ENCODE measurements around the gene PRM3. TPM values are rescaled to one million over a fixed set of nuclear protein-coding genes. Genes with fewer than 3 reads are reported as not detected.

Gene PRM3
- total and polyA plus RNA-seq, 2 experiments from 2014 or later, result not detected

DNA sequence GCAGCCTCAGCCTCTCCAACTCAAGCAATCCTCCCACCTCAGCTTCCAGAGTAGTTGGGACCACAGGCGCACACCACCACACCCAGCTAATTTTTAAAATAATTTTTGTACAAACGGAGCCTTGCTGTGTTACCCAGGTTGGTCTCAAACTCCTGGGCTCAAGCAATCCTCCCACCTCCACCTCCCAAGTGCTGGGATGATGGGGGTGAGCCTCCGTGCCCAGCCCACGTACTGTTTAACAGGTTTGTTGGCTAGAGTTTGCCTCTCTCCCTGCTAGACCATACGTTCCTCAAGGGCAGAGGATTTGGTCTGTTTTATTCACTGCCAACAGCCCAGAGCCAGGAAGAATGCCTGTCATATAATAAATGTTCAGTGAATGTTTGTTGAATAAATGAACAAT lies 44.0 kb downstream of the PRM3 start:
- H4K20me1 ChIP-seq (ENCODE audit: insufficient read depth), result no peaks in the 10 kb centered on the region
- peaks cover 3% of the 10 kb centered on the region; the same call in 1 of the 2 replicates for H3K4me1 ChIP-seq (ENCODE audit: insufficient read depth)

GRCh38 chr16:11225677-11226549 lies 47.5 kb downstream of the PRM3 start:
- TF ChIP-seq EZH2 (IDR thresholded peaks at IDR 0.05; ENCODE audit: insufficient read depth, poor library complexity, severe bottlenecking) (no peak), EZH2phosphoT487 (IDR thresholded peaks at IDR 0.05; ENCODE audit: insufficient read depth, low read depth) (no peak)
- Histone ChIP-seq H3K9ac (no peak overlapping the region), H3K4me1 (ENCODE audit: insufficient read depth) (no peaks in the 10 kb centered on the region), H2AFZ (no peak overlapping the region), H3K36me3 (ENCODE audit: low read depth) (no peaks in the 10 kb centered on the region), H4K20me1 (ENCODE audit: insufficient read depth) (no peaks in the 10 kb centered on the region), H3K27me3 (replicated peaks; ENCODE audit: insufficient read depth) (no peaks in the 10 kb centered on the region), H3F3A (ENCODE audit: insufficient read depth) (no peaks in the 10 kb centered on the region), H3K27ac (no peak overlapping the region), H3K9me3 (ENCODE audit: low read depth) (no peaks in the 10 kb centered on the region), H3K9me2 (ENCODE audit: insufficient read depth) (no peaks in the 10 kb centered on the region), H3K4me2 (ENCODE audit: unreplicated experiment) (no peak overlapping the region), H3K79me2 (ENCODE audit: insufficient read depth) (no peaks in the 10 kb centered on the region), H3K4me3 (no peak overlapping the region)
- 82 to 89% methylated on average over 15 to 18 of the region's 18 CpGs for WGBS, 2 experiments (ENCODE audit: low coverage in 1 of 2, low lambda C conversion rate in 2 of 2, missing lambda C conversion rate in 2 of 2)
- DNase-seq, result no peak
- in situ Hi-C loops (cut with MboI), result no loop called here

More for the DNA sequence above, 44.0 kb downstream of the PRM3 start:
- no peaks in the 10 kb centered on the region for H3K79me2 ChIP-seq (ENCODE audit: insufficient read depth)
- no peak overlapping the region for H3K9ac ChIP-seq
- in situ Hi-C loops (cut with MboI), result no loop called here
- no peak overlapping the region for H3K27ac ChIP-seq
- DNase-seq, result no peak
- no peaks in the 10 kb centered on the region for H3K27me3 ChIP-seq (replicated peaks; ENCODE audit: insufficient read depth)
- no peak overlapping the region for H3K4me2 ChIP-seq (ENCODE audit: unreplicated experiment)
- H3F3A ChIP-seq (ENCODE audit: insufficient read depth), result no peaks in the 10 kb centered on the region
- no peaks in the 10 kb centered on the region for H3K9me3 ChIP-seq (ENCODE audit: low read depth)
- H3K36me3 ChIP-seq (ENCODE audit: low read depth), result no peaks in the 10 kb centered on the region
- no peak overlapping the region for H2AFZ ChIP-seq
- H3K4me3 ChIP-seq, result no peak overlapping the region
- TF ChIP-seq EZH2phosphoT487 (IDR thresholded peaks at IDR 0.05; ENCODE audit: insufficient read depth, low read depth) (no peak), EZH2 (IDR thresholded peaks at IDR 0.05; ENCODE audit: insufficient read depth, poor library complexity, severe bottlenecking) (no peak)
- H3K9me2 ChIP-seq (ENCODE audit: insufficient read depth), result no peaks in the 10 kb centered on the region
- WGBS, 2 experiments (ENCODE audit: low coverage in 1 of 2, low lambda C conversion rate in 2 of 2, missing lambda C conversion rate in 2 of 2), result 81 to 83% methylated on average over 5 of the region's 5 CpGs

GRCh38 chr16:11224894-11225676 lies 48.3 kb downstream of the PRM3 start:
- Histone ChIP-seq H3K27ac (no peak overlapping the region), H4K20me1 (ENCODE audit: insufficient read depth) (no peaks in the 10 kb centered on the region), H3K9me3 (ENCODE audit: low read depth) (no peaks in the 10 kb centered on the region), H3K36me3 (ENCODE audit: low read depth) (no peaks in the 10 kb centered on the region), H3K4me2 (ENCODE audit: unreplicated experiment) (no peak overlapping the region), H3K27me3 (replicated peaks; ENCODE audit: insufficient read depth) (no peaks in the 10 kb centered on the region), H2AFZ (no peak overlapping the region), H3K4me3 (no peak overlapping the region), H3F3A (ENCODE audit: insufficient read depth) (no peaks in the 10 kb centered on the region), H3K9ac (no peak overlapping the region), H3K79me2 (ENCODE audit: insufficient read depth) (no peaks in the 10 kb centered on the region), H3K4me1 (ENCODE audit: insufficient read depth) (no peaks in the 10 kb centered on the region), H3K9me2 (ENCODE audit: insufficient read depth) (no peaks in the 10 kb centered on the region)
- in situ Hi-C loops (cut with MboI), result no loop called here
- TF ChIP-seq EZH2 (IDR thresholded peaks at IDR 0.05; ENCODE audit: insufficient read depth, poor library complexity, severe bottlenecking) (no peak), EZH2phosphoT487 (IDR thresholded peaks at IDR 0.05; ENCODE audit: insufficient read depth, low read depth) (no peak)
- no peak for DNase-seq
- WGBS, 2 experiments (ENCODE audit: low coverage in 1 of 2, low lambda C conversion rate in 2 of 2, missing lambda C conversion rate in 2 of 2), result 55 to 61% methylated on average over 18 to 21 of the region's 21 CpGs

GRCh38 chr16:11224096-11224893 lies 49.1 kb downstream of the PRM3 start:
- H2AFZ ChIP-seq, result no peak overlapping the region
- H3K4me1 ChIP-seq (ENCODE audit: insufficient read depth), result no peaks in the 10 kb centered on the region
- H3K79me2 ChIP-seq (ENCODE audit: insufficient read depth), result no peaks in the 10 kb centered on the region
- no peaks in the 10 kb centered on the region for H3K36me3 ChIP-seq (ENCODE audit: low read depth)
- H3K4me2 ChIP-seq (ENCODE audit: unreplicated experiment), result no peak overlapping the region
- 74 to 77% methylated on average over 18 to 24 of the region's 24 CpGs for WGBS, 2 experiments (ENCODE audit: low coverage in 1 of 2, low lambda C conversion rate in 2 of 2, missing lambda C conversion rate in 2 of 2)
- in situ Hi-C loops (cut with MboI), result no loop called here
- no peaks in the 10 kb centered on the region for H3K9me3 ChIP-seq (ENCODE audit: low read depth)
- TF ChIP-seq EZH2phosphoT487 (IDR thresholded peaks at IDR 0.05; ENCODE audit: insufficient read depth, low read depth) (no peak), EZH2 (IDR thresholded peaks at IDR 0.05; ENCODE audit: insufficient read depth, poor library complexity, severe bottlenecking) (no peak)
- H3K4me3 ChIP-seq, result no peak overlapping the region
- H3K27ac ChIP-seq, result no peak overlapping the region
- DNase-seq, result no peak
- H3K9me2 ChIP-seq (ENCODE audit: insufficient read depth), result no peaks in the 10 kb centered on the region
- H3K9ac ChIP-seq, result no peak overlapping the region
- no peaks in the 10 kb centered on the region for H3K27me3 ChIP-seq (replicated peaks; ENCODE audit: insufficient read depth)
- no peaks in the 10 kb centered on the region for H4K20me1 ChIP-seq (ENCODE audit: insufficient read depth)
- H3F3A ChIP-seq (ENCODE audit: insufficient read depth), result no peaks in the 10 kb centered on the region

Small RNAs within 50 kb of the gene (microRNA-seq; reads per million reads assigned to microRNA genes)
- gene MIR548H2 (ENCODE audit: borderline number of aligned reads), result not detected

Small RNAs within 50 kb of the gene (small RNA-seq; reads per million reads assigned to genes)
- not detected for gene MIR548H2 (ENCODE audit: low read depth, low replicate concordance)
- not detected for gene RF00019 (ENCODE audit: low read depth, low replicate concordance)
- gene RF00554 (ENCODE audit: low read depth, low replicate concordance), result not detected

Other genes with a start within 250 kb of the PRM3 start
- 1.4 and 2.0 TPM in 2 replicates for gene SOCS1, start 17.4 kb downstream of the PRM3 start, total RNA-seq (2014; rRNA removed; shearing (Covaris generic))
- 1.6 and 2.3 TPM in 2 replicates for gene SOCS1, start 17.4 kb downstream of the PRM3 start, polyA plus RNA-seq (2016; fragmentation: Nextera tagmentation; extraction: Ambion mirVana)
- gene TNP2, start 4.3 kb downstream of the PRM3 start, total RNA-seq (2014; rRNA removed; shearing (Covaris generic)), result not detected in 2 replicates
- not detected in 2 replicates for gene TNP2, start 4.3 kb downstream of the PRM3 start, polyA plus RNA-seq (2016; fragmentation: Nextera tagmentation; extraction: Ambion mirVana)
- gene PRM2, start 2.9 kb upstream of the PRM3 start, total RNA-seq (2014; rRNA removed; shearing (Covaris generic)), result not detected in 2 replicates
- gene PRM2, start 2.9 kb upstream of the PRM3 start, polyA plus RNA-seq (2016; fragmentation: Nextera tagmentation; extraction: Ambion mirVana), result not detected in 2 replicates
- not detected in 2 replicates for gene PRM1, start 7.7 kb upstream of the PRM3 start, total RNA-seq (2014; rRNA removed; shearing (Covaris generic))
- not detected in 2 replicates for gene PRM1, start 7.7 kb upstream of the PRM3 start, polyA plus RNA-seq (2016; fragmentation: Nextera tagmentation; extraction: Ambion mirVana)
- 8.5 and 20.6 TPM in 2 replicates for gene RMI2, start 71.8 kb upstream of the PRM3 start, total RNA-seq (2014; rRNA removed; shearing (Covaris generic))
- 11.9 and 12.8 TPM in 2 replicates for gene RMI2, start 71.8 kb upstream of the PRM3 start, polyA plus RNA-seq (2016; fragmentation: Nextera tagmentation; extraction: Ambion mirVana)

Measured in GM23248 (cell line).